IPS-20b (cell line): ENCODE measurements around the gene OAS3.

Source experiments
- H3K27ac ChIP-seq: one replicate; pipeline ENCODE4 v1.5.1; 2013; ENCODE audit warnings: low read length
- H3K27me3 ChIP-seq: 2 replicates; pipeline ENCODE4 v1.6.1; 2013; ENCODE audit warnings: mild to moderate bottlenecking, low read length, inconsistent platforms; ENCODE audit not compliant: insufficient read depth
- H3K36me3 ChIP-seq: 2 replicates; pipeline ENCODE4 v1.6.1; 2013; ENCODE audit warnings: low read depth, mild to moderate bottlenecking, inconsistent platforms, low read length, moderate library complexity; ENCODE audit not compliant: insufficient read depth
- H3K4me1 ChIP-seq: 2 replicates; pipeline ENCODE4 v1.6.1; 2013; ENCODE audit warnings: mild to moderate bottlenecking, control low read depth, inconsistent platforms, low read length, moderate library complexity; ENCODE audit not compliant: insufficient read depth
- H3K4me3 ChIP-seq: 2 replicates; pipeline ENCODE4 v1.5.1; 2013; ENCODE audit warnings: mild to moderate bottlenecking, low read length, inconsistent platforms
- H3K9ac ChIP-seq: 2 replicates; pipeline ENCODE4 v1.6.1; 2013; ENCODE audit warnings: low read depth, mild to moderate bottlenecking, inconsistent platforms, low read length, moderate library complexity
- H3K9me3 ChIP-seq: 2 replicates; pipeline ENCODE4 v1.6.1; 2013; ENCODE audit warnings: mild to moderate bottlenecking, low read depth, low read length, inconsistent platforms; ENCODE audit not compliant: insufficient read depth

OAS3 gene

DNA sequence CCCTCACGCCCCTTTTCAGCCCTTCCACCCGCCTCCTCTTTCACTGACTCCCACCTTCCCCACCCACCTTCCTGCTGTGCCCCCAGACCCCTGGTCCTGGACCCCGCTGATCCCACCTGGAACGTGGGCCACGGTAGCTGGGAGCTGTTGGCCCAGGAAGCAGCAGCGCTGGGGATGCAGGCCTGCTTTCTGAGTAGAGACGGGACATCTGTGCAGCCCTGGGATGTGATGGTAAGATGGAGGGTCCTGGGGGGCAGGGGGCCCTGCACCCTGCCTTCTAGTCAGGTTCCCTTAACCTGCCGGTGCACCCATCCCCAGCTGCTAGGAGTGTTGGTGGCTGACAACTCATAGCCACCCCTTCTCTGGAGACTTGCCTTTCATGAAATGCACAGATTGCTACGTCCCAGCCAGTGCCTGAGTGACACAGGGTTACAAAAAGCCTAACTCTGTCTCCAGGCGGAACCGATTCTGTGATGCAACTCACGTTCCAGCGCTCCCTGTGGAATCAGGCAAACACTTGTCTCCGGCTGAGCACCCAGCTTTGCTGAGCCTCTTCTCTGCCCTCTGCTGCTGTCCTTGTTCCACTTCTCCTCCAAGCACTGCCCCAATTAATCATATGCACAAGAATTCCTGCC, 25.1 kb downstream of the OAS3 start:
- Histone ChIP-seq H3K36me3 (no peaks in the 10 kb centered on the region), H3K4me1 (no peaks in the 10 kb centered on the region), H3K27me3 (no peaks in the 10 kb centered on the region), H3K9ac (no peak overlapping the region), H3K27ac (no peak overlapping the region), H3K4me3 (no peak overlapping the region), H3K9me3 (peaks cover 24% of the 10 kb centered on the region)

DNA sequence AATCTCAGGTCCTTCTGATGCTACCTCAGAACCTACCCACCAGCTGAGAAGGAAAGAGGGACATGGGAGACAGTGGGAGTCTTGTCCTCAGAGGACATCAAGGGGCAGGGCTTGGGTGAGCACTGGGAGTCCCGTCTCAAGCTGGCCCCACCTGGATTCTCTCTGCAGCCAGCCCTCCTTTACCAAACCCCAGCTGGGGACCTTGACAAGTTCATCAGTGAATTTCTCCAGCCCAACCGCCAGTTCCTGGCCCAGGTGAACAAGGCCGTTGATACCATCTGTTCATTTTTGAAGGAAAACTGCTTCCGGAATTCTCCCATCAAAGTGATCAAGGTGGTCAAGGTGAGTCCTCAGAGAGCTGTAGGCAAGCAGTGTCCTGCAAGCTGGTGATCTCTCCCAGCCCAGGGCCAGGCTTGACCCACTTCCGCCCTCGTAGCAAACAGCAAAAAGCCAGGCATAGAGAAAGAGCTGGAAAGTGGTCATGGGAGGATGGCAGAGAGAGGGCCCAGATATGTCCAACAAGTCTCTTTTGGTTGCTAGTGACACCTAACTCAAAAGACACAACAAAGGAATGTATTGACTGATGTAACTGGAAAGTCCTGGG, 25.9 kb downstream of the OAS3 start:
- no peak overlapping the region for H3K27ac ChIP-seq
- H3K27me3 ChIP-seq, result no peaks in the 10 kb centered on the region
- no peak overlapping the region for H3K9ac ChIP-seq
- no peak overlapping the region for H3K4me3 ChIP-seq
- peaks cover 22% of the 10 kb centered on the region for H3K9me3 ChIP-seq
- no peaks in the 10 kb centered on the region for H3K36me3 ChIP-seq
- H3K4me1 ChIP-seq, result no peaks in the 10 kb centered on the region

GRCh38 chr12:112964915-112965314, 26.6 kb downstream of the OAS3 start:
- Histone ChIP-seq H3K4me3 (no peak overlapping the region), H3K4me1 (no peaks in the 10 kb centered on the region), H3K36me3 (no peaks in the 10 kb centered on the region), H3K27me3 (no peaks in the 10 kb centered on the region), H3K27ac (no peak overlapping the region), H3K9me3 (peaks cover 15% of the 10 kb centered on the region), H3K9ac (no peak overlapping the region)

GRCh38 chr12:112965643-112966042, 27.4 kb downstream of the OAS3 start:
- peaks cover 8% of the 10 kb centered on the region; the same call in 1 of the 2 replicates for H3K9me3 ChIP-seq
- H3K27me3 ChIP-seq, result no peaks in the 10 kb centered on the region
- H3K4me1 ChIP-seq, result no peaks in the 10 kb centered on the region
- H3K9ac ChIP-seq, result no peak overlapping the region
- no peak overlapping the region for H3K4me3 ChIP-seq
- no peaks in the 10 kb centered on the region for H3K36me3 ChIP-seq
- H3K27ac ChIP-seq, result no peak overlapping the region

DNA sequence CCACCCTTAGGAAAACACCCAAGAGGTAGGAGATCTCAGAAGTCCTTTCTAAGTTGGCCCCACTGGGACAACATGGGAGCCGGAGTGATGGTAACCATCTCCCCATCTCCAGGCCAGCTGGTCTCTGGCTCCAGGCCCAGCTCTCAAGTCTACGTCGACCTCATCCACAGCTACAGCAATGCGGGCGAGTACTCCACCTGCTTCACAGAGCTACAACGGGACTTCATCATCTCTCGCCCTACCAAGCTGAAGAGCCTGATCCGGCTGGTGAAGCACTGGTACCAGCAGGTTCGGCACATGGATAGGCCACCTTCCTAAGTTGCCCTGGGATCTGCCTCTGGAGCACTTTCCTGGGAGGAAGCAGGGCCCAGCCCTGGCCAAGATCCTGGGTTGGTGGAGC, 29.0 kb downstream of the OAS3 start:
- no peak overlapping the region for H3K27ac ChIP-seq
- H3K9me3 ChIP-seq, result no peaks in the 10 kb centered on the region
- no peak overlapping the region for H3K9ac ChIP-seq
- no peak overlapping the region for H3K4me3 ChIP-seq
- H3K4me1 ChIP-seq, result no peaks in the 10 kb centered on the region
- H3K36me3 ChIP-seq, result no peaks in the 10 kb centered on the region
- no peaks in the 10 kb centered on the region for H3K27me3 ChIP-seq

DNA sequence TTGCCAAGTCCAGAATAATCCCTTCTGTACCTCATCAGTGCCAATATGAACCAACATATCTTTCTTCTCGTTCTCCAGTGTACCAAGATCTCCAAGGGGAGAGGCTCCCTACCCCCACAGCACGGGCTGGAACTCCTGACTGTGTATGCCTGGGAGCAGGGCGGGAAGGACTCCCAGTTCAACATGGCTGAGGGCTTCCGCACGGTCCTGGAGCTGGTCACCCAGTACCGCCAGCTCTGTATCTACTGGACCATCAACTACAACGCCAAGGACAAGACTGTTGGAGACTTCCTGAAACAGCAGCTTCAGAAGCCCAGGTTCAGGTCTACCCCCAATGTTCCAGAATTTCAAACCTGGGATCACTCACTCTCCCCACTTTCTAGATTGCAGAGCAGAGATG, 29.6 kb downstream of the OAS3 start:
- Histone ChIP-seq H3K4me3 (no peak overlapping the region), H3K27me3 (no peaks in the 10 kb centered on the region), H3K27ac (no peak overlapping the region), H3K4me1 (no peaks in the 10 kb centered on the region), H3K9ac (no peak overlapping the region), H3K9me3 (no peaks in the 10 kb centered on the region), H3K36me3 (no peaks in the 10 kb centered on the region)

DNA sequence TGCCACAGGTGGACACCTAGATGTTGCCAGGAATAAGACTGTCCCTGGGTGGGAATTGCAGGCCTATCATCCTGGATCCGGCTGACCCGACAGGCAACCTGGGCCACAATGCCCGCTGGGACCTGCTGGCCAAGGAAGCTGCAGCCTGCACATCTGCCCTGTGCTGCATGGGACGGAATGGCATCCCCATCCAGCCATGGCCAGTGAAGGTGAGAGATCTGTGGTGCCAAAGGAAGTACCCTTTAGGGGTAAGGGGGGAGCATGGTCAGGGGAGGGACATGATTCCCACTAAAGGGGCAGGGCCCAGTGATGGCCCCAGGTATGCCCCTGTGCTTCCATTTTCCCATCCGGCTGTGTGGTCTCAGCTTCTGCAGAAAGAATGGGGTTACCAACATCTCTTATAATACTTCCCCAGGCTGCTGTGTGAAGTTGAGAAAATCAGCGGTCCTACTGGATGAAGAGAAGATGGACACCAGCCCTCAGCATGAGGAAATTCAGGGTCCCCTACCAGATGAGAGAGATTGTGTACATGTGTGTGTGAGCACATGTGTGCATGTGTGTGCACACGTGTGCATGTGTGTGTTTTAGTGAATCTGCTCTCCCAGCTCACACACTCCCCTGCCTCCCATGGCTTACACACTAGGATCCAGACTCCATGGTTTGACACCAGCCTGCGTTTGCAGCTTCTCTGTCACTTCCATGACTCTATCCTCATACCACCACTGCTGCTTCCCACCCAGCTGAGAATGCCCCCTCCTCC, 31.5 kb downstream of the OAS3 start:
- H3K4me3 ChIP-seq, result no peak overlapping the region
- no peak overlapping the region for H3K27ac ChIP-seq
- H3K27me3 ChIP-seq, result no peaks in the 10 kb centered on the region
- no peak overlapping the region for H3K9ac ChIP-seq
- no peaks in the 10 kb centered on the region for H3K9me3 ChIP-seq
- H3K4me1 ChIP-seq, result no peaks in the 10 kb centered on the region
- H3K36me3 ChIP-seq, result no peaks in the 10 kb centered on the region

DNA sequence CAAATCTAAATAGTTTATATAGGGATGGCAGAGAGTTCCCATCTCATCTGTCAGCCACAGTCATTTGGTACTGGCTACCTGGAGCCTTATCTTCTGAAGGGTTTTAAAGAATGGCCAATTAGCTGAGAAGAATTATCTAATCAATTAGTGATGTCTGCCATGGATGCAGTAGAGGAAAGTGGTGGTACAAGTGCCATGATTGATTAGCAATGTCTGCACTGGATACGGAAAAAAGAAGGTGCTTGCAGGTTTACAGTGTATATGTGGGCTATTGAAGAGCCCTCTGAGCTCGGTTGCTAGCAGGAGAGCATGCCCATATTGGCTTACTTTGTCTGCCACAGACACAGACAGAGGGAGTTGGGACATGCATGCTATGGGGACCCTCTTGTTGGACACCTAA, 32.1 kb downstream of the OAS3 start:
- Histone ChIP-seq H3K9ac (no peak overlapping the region), H3K27ac (no peak overlapping the region), H3K9me3 (no peaks in the 10 kb centered on the region), H3K4me1 (no peaks in the 10 kb centered on the region), H3K36me3 (no peaks in the 10 kb centered on the region), H3K4me3 (no peak overlapping the region), H3K27me3 (no peaks in the 10 kb centered on the region)

- H3K27ac ChIP-seq, result no peak overlapping the region
- H3K9me3 ChIP-seq, result no peaks in the 10 kb centered on the region
- no peaks in the 10 kb centered on the region for H3K36me3 ChIP-seq
- no peaks in the 10 kb centered on the region for H3K27me3 ChIP-seq
- H3K4me1 ChIP-seq, result no peaks in the 10 kb centered on the region
- no peak overlapping the region for H3K4me3 ChIP-seq
- H3K9ac ChIP-seq, result no peak overlapping the region
These were observed 33.0 kb downstream of the OAS3 start for GRCh38 chr12:112971248-112971647.

- Histone ChIP-seq H3K9me3 (no peaks in the 10 kb centered on the region), H3K27me3 (no peaks in the 10 kb centered on the region), H3K9ac (no peak overlapping the region), H3K27ac (no peak overlapping the region), H3K4me3 (no peak overlapping the region), H3K36me3 (no peaks in the 10 kb centered on the region), H3K4me1 (no peaks in the 10 kb centered on the region)
These were observed 34.9 kb downstream of the OAS3 start for GRCh38 chr12:112973011-112973735.

GRCh38 chr12:112973818-112974231, 35.6 kb downstream of the OAS3 start:
- no peak overlapping the region for H3K9ac ChIP-seq
- no peaks in the 10 kb centered on the region for H3K27me3 ChIP-seq
- H3K4me1 ChIP-seq, result no peaks in the 10 kb centered on the region
- H3K9me3 ChIP-seq, result no peaks in the 10 kb centered on the region
- H3K36me3 ChIP-seq, result no peaks in the 10 kb centered on the region
- H3K27ac ChIP-seq, result no peak overlapping the region
- no peak overlapping the region for H3K4me3 ChIP-seq
